HG02798 (cell line): Measurements from ENCODE around the gene SYT17.

Experiments
- ATAC-seq: cut with Tn5 transposase; IDR thresholded peaks from one replicate; pipeline ENCODE4 v1.9.1; 2021; ENCODE audit warnings: mild to moderate bottlenecking; ENCODE audit not compliant: unreplicated experiment, poor library complexity

The SYT17 gene

DNA sequence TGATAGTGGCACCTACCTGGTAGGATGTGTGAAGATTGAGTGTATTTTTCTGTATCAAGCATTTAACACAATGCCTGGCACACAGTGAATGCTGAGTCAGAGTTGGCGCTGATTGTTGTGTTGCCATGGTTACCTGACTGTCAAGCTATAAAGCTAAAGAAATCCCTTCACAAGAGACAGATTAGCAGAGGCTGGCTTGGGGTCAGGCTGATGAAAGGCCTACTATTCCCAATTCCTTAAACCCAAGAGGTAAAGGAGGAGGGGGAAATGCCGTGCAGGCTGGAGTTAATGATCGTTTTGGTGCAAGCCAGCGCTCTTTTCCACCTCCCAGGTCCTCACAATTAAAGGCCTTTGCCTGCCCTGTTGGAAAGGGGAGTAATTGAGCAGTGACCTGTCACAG is 123.4 kb downstream of the SYT17 start:
- ATAC-seq: no peak

DNA sequence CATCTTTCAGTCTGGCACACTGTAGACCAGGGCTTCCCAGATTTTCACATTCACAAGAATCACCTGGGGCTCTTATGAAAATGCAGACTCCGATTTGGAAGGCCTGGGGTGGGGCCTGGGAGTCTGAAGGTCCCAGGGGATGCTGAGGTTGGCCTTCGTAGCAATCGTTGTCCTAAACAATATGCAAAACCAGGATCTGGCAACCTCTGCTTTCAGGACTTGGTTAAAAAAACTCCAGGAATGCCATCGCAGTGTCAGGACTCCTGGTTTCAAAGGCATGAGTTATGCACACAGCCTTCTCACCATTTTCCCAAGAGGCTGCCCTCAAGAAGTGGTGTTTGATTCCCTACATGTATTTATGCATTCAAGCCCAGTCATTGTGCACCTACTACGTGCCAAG is 124.1 kb downstream of the SYT17 start:
- no peak for ATAC-seq

DNA sequence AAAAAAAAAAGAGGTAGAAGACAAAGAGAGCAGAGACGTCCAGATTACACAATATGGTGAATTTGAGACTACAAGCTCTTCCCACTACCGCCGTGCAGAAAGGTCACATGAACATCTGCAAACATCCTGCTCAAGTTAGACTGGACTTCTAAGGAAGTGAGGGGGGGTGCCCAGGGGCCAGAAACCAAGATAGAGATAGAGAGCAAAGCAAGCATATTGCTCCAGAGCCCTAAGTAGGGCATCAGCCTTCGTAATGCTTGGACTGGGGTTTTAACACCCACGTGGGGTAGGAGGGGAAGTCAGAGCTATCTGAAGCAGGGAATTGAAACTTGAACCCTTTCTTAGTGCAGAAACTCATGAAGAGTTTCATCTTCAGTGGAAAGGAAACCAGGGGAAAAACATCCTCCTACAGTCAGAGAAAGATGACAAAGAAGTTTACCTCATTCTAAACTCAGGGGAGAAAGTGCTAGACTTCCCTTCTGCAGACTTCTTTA is 126.2 kb downstream of the SYT17 start:
- ATAC-seq: peak; percentile 72

DNA sequence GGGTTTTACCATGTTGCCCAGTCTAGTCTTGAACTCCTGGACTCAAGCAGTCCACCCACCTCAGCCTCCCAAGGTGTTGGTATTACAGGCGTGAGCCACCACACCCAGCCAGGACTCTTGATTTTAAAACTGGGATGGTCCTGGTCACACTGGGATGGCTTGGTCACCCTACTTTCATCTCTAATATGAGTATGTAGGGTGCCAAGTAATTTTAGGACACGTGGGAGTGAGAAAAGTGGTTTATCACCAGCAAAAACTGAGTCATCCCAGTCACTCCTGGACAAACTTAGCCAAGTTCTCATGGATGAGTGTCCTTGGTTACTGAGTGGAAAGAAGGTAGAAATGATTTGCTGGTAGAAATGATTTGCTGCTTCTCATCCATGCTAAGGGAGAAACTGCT is 127.4 kb downstream of the SYT17 start:
- ATAC-seq: no peak

DNA sequence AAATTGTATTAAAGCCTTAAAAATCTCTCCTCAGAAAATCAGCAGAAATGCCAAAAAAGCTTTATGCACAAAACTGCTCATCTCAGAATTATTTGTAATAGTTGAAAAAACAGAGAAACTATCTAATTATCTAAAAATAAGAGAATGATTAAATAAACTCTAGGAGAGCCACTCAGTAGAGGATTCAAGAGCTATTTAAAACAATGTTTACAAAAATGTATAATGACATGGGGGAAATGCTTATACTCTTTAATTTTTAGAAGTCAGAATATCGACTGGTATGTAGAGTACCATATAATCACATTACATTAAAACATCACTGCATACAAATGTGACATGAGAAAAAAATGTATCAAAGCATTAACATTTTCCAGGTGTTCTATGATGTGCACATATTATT is 129.4 kb downstream of the SYT17 start:
- no peak for ATAC-seq

DNA sequence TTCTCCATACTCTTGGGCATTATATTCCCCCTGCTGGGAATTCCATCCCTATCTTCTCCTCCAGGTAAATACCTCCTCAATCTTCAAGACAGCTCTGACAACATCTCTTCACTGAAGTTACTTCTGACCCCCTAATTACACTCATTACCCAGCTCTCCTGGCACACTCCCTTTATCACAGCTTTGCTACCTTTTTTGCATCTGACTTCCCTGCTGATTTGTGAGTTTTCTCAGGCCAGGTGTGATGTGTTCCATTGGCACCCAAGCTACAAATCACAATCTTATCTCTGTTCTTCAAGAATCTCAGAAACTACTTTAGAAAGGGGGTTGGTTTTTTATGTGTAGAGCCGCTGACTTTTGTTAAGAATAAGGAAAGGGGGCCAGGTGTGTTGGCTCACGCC is 131.5 kb downstream of the SYT17 start:
- no peak for ATAC-seq

DNA sequence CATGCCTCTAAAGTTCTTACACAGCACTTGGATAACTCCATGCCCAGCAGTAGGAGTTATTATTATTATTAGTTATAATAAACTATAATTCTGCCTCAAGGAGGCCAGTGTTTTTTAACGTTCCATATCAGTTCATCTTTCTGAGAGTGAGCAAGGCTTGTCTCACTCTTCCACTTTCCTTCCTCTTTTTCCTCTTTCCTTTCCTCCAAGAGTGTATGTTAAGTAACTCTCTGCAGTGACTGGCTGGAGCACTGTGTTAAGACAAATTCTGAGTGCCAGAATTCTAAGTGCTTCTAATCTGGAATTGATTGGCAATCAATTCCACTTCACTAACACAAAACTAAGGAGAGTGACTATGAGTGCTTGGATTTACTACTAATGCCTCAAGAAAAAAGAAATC is 133.9 kb downstream of the SYT17 start:
- no peak for ATAC-seq

DNA sequence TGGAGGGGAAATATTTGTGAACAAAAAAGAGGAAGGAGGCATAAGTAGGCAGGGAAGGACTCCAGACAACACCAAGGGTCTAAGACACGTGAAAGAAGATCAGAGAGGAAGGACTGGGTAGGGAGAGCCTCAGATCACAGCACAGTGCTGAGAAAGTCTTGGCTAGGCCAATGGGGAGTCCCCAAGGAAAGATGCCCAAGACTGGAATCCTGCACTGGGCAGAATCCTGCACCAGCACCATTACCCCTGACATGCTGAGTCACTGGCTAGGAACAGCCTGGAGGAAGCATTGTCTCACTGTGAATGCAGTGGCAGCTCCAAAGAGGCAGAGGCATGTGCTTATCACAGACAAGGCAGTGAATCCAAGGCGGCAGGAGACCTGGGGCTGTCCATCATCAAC is 136.7 kb downstream of the SYT17 start:
- no peak for ATAC-seq

DNA sequence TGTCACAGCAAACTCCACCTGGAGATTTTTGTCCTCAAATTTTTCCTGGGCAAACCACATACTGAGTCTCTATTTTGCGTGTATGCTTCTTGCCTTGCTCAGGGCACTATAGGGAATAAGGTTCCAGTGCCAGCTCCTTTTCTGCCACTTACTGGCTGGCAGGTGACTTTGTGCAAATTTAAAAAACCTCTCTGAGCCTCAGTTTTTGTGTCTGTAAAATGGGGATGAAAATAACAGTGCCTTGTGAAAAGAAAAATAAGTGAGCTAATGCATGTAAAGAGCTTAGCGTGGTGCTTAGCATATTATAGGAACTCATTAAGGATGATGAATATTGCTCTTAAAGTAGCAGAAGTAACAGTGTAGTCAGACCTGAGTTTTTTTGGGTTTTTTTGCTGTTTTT is 137.4 kb downstream of the SYT17 start:
- ATAC-seq: no peak

DNA sequence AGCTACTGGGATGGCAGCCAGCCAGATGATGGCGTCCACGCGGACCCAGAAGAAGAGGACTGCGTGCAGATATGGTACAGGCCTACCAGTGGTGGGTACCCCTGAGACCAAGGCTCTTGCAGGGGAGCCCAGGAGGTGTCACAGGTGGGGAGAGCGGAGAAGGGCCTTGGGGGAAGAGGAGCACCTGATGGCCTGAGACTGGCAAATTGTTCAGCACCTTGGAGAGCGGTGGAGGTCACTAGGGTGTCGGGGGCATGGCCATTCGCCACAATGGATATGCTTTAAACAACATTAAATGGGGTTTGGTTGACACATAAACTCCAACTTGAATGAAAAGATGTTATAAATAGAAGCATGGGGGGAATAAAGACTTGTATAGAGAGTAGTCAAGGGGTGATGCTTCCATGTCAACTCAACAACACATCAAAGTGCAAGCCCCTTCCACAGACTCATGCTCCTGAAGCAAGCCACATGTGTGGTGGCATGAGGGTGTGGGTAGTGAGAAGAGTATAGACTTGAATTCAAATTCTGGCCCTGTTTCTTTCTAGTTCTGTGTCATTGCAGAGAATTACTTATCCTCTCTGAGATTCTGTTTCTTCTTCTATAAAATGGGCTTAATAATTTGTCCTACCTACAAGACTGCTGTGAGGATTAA is 139.7 kb downstream of the SYT17 start:
- no peak for ATAC-seq

DNA sequence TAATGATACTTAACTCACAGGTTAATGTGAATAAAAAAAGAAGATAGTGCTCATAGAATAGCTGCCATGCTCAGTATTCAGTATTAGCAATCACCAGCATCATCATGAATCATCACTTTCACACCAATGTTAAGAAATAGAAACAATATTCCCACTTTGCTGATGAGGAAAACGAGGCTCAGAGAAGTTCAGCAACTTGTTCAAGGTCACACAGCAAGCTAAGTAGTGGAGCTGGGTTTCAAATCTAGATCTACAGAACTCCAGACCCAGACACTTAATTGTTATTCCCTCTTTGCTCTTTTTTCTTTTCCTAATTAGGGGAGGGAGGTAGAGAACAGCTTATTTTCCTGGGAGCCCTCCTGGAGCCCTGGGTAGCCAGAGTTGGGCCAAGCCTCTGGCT is 140.4 kb downstream of the SYT17 start:
- no peak for ATAC-seq

DNA sequence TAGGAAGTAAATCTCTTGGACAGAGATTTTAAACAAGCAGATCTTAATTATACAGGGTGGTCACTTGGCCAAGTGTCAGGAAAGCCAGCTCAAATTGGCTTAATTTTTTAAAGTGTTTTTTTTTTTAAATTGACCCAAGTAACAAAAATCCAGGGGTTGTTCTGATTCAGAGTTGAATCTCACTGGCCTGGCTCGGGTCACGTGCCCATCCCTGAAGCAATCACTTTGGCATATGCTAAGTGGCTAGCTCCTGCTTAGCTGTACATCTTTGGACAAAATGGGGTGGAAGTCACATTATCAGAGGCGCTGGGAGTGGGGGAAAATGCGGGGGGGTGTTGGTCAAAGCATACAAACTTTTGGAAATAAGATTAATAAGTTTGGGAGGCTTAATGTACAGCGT is 141.1 kb downstream of the SYT17 start:
- ATAC-seq: no peak

DNA sequence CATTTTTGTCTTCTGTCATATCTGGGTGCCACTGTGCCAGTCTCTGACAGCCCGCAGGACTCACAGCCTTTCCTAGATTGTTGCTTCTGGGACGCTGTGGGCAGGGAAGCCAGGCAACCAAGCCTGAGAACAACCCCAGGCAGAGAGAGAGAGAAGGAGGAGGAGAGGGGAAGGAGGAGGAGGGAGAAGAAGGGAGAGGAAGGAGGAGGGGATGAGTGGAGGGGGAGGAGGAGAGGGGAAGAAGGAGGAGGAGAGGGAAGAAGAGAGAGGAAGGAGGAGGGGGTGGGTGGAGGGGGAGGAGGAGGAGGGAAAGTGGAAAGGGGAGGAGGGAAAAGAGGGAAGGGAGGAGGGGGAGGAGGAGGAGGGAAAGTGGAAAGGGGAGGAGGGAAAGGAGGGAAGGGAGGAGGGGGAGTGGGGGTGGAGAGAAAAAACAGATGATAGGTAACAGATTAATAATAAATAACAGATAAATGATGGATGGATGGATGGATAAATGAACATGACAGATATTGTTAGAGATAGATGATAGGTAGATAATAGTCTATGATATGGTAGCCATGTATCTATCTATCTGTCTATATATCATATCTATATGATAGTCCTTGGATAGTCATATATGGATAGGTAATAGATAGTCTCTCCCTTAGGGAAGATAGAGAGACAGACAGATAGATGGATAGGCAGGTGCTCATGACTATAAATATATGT is 146.8 kb downstream of the SYT17 start:
- no peak for ATAC-seq

DNA sequence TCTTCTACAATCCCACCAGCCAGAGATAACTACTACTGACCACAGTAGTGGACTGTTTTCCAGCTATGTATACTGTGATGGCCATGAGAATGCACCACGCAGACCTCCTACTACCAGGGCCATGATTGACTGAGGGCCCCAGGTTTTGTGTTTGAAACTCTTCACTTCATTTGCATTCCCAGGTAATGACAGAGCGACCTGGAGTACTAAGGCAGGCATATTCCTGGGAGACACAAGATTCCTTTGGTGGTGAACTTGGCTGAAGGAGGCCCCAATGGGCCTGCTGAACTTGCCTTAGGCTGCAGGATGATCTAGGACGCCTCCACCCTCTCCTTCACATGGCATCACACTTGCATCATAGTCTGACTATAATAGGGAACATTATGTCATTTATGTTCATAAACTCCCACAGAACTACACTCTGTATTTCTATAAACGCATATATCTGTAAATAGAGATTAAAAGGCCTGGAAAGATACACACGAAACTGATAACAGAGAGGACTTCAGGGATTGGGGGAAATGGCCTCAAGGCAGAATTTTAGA is 147.9 kb downstream of the SYT17 start:
- ATAC-seq: no peak

DNA sequence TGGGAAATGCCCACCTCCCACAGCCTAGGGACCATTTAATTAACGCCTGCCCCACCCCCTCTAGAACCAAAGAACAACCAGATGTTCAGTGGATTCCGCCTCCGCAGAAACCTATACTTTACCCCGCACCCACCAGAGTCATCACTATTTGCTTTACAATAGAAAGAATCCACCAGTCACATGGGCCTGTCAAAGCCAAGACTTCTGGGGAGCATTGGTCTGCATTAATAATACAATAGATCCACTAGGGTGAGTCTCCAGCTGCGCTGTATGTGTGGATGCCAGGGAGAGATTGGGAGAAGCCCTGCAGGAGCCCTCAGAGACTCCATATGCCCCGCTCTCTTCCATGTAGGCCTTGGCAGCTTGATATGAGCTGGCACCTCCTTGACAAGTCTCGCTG is 148.8 kb downstream of the SYT17 start:
- no peak for ATAC-seq
